ENCODE measurements around the gene KLHL14. TPM values are rescaled to one million over a fixed set of nuclear protein-coding genes. Genes with fewer than 3 reads are reported as not detected.

KLHL14 gene
- total RNA-seq, 1 donor from 2014 or later = 0.72 TPM

DNA sequence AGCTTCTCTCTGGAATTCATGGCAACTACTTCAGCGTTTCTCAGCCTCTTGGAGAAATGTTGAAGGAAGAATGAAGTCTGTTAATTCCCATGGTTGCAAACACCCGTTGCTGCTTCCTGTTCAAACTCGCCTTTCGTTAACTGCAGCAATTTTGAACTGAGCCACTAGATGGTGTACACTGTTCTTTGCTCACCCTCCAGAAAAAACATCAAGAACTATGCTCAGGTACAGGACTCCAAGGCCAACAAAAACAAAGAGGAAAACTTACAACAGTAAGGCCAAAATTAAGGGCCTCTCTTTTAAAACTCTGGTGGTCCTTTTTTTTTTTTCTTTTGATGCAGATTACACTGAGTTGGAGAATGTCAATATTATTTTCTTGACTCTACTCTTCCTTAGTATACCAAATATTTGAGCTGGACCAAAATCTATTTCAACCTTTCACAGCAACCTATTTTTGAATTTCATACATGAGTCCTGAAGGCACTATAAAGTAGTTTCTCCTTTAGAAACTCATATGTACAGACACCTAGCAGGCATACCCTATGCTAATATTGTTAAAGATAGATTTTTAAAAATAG lies 58.2 kb downstream of the KLHL14 start:
- Histone ChIP-seq H3K36me3 (no peaks in the 10 kb centered on the region), H3K9me3 (no peaks in the 10 kb centered on the region), H3K27me3 (no peaks in the 10 kb centered on the region), H3K4me3 (no peak overlapping the region), H3K4me1 (no peaks in the 10 kb centered on the region), H3K27ac (no peak overlapping the region)
- ATAC-seq (peak; percentile 83), DNase-seq (no peak)
- intact Hi-C loops (cut with DNase I) = no loop called here
- TF ChIP-seq, protein P1, sequence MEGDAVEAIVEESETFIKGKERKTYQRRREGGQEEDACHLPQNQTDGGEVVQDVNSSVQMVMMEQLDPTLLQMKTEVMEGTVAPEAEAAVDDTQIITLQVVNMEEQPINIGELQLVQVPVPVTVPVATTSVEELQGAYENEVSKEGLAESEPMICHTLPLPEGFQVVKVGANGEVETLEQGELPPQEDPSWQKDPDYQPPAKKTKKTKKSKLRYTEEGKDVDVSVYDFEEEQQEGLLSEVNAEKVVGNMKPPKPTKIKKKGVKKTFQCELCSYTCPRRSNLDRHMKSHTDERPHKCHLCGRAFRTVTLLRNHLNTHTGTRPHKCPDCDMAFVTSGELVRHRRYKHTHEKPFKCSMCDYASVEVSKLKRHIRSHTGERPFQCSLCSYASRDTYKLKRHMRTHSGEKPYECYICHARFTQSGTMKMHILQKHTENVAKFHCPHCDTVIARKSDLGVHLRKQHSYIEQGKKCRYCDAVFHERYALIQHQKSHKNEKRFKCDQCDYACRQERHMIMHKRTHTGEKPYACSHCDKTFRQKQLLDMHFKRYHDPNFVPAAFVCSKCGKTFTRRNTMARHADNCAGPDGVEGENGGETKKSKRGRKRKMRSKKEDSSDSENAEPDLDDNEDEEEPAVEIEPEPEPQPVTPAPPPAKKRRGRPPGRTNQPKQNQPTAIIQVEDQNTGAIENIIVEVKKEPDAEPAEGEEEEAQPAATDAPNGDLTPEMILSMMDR (IDR thresholded peaks at IDR 0.05) = peak; percentile 61

DNA sequence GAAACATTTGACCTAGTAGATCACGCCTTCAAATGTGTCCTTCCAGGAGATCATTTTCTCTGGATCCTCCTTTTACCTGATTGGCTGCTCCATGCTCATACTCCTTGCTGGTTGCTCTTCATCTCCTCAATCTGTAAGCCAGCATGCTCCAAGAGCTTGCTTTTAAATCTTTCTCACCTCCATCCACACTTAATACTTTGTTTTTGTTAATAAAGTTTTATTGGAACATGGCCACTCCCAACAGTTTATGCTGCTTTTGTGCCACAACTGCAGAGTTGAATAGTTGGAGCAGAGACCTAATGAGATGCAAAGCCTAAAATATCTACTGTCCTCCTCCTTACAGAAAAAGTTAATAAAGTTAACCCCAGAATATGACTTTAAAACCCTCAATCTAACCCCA lies 60.0 kb downstream of the KLHL14 start:
- Histone ChIP-seq H3K27me3 (no peaks in the 10 kb centered on the region), H3K4me3 (no peak overlapping the region), H3K4me1 (no peaks in the 10 kb centered on the region), H3K9me3 (no peaks in the 10 kb centered on the region), H3K27ac (no peak overlapping the region), H3K36me3 (no peaks in the 10 kb centered on the region)
- TF ChIP-seq, protein P1 (IDR thresholded peaks at IDR 0.05) = no peak
- intact Hi-C loops (cut with DNase I) = no loop called here
- DNase-seq = no peak
- ATAC-seq = no peak

DNA sequence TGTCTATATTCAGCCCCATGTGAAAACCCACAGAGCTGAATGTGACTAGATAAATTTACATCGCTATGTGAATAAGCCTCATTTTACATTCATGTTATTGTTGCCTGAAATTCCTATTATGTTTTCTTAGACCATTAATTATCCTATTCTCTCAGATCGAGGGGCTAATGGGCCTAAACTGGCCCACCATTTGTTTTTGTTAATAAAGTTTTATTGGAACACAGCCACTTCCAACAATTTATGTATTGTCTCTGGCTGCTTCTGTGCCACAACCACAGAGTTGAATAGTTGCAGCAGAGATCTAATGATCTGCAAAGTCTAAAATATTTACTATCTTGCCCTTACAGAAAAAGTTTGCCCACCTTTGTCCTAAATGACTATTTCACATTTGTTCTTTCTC lies 61.0 kb downstream of the KLHL14 start:
- H3K36me3 ChIP-seq = no peaks in the 10 kb centered on the region
- no peak overlapping the region for H3K27ac ChIP-seq
- H3K27me3 ChIP-seq = no peaks in the 10 kb centered on the region
- no peaks in the 10 kb centered on the region for H3K9me3 ChIP-seq
- TF ChIP-seq, protein P1 (IDR thresholded peaks at IDR 0.05) = no peak
- H3K4me1 ChIP-seq = no peaks in the 10 kb centered on the region
- no peak overlapping the region for H3K4me3 ChIP-seq
- DNase-seq (no peak), ATAC-seq (no peak)
- intact Hi-C loops (cut with DNase I) = no loop called here

GRCh38 chr18:32707586-32707985 lies 65.2 kb downstream of the KLHL14 start:
- DNase-seq = no peak
- ATAC-seq = no peak
- no peaks in the 10 kb centered on the region for H3K4me1 ChIP-seq
- TF ChIP-seq, protein P1 (IDR thresholded peaks at IDR 0.05) = no peak
- no peak overlapping the region for H3K4me3 ChIP-seq
- no peaks in the 10 kb centered on the region for H3K9me3 ChIP-seq
- intact Hi-C loops (cut with DNase I) = no loop called here
- H3K27me3 ChIP-seq = no peaks in the 10 kb centered on the region
- no peak overlapping the region for H3K27ac ChIP-seq
- no peaks in the 10 kb centered on the region for H3K36me3 ChIP-seq

- Histone ChIP-seq H3K4me3 (no peak overlapping the region), H3K27ac (no peak overlapping the region), H3K9me3 (no peaks in the 10 kb centered on the region), H3K36me3 (no peaks in the 10 kb centered on the region), H3K27me3 (no peaks in the 10 kb centered on the region), H3K4me1 (no peaks in the 10 kb centered on the region)
- TF ChIP-seq, protein P1 (IDR thresholded peaks at IDR 0.05) = no peak
- ATAC-seq = peak; percentile 35
- DNase-seq = no peak
- intact Hi-C loops (cut with DNase I) = no loop called here
Measured at GRCh38 chr18:32707147-32707546, 65.7 kb downstream of the KLHL14 start.

DNA sequence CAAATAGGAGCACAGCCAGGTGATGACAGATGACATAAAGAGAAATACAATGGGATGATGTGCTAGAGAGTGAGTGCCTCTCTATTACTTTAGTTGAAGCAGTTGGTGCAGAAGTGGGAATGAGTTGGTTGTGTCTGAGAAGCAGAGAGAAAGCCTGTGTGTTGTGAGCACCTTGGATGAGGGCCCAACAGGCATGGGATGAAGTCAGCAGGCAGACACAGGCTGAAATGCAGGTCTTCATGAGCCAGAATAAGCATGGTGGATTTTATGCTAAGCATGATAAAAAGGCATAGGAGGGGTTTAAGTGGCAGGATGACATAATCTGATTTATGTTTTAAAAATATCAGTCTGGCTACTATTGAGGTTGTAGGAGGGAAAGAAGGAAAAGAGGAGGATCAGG lies 71.5 kb downstream of the KLHL14 start:
- no peaks in the 10 kb centered on the region for H3K9me3 ChIP-seq
- no peak for DNase-seq
- H3K4me1 ChIP-seq = no peaks in the 10 kb centered on the region
- intact Hi-C loops (cut with DNase I) = no loop called here
- no peaks in the 10 kb centered on the region for H3K27me3 ChIP-seq
- TF ChIP-seq, protein P1 (IDR thresholded peaks at IDR 0.05) = no peak
- H3K4me3 ChIP-seq = no peak overlapping the region
- H3K36me3 ChIP-seq = no peaks in the 10 kb centered on the region
- ATAC-seq = no peak
- no peak overlapping the region for H3K27ac ChIP-seq

Data from upper lobe of right lung (tissue), 1 donor.